Aorta (tissue), 5 donors: Measurements from ENCODE around the gene FBLN7. TPM values are rescaled to one million over a fixed set of nuclear protein-coding genes. Genes with fewer than 3 reads are reported as not detected.

Experiments
- ATAC-seq: fragments of 200-7000 bp; cut with Tn5 transposase; one replicate; pipeline ENCODE4 v1.9.1; 2022; ENCODE audit warnings: moderate library complexity; ENCODE audit not compliant: low FRiP score
- DNase-seq, 2 donors: peaks; one replicate each; pipeline ENCODE4 v3.0.0-alpha.2; 2020
- H3K27ac ChIP-seq, 2 donors: one replicate each; pipeline ENCODE4 v1.5.1; 2013; ENCODE audit warnings: low read length in 2 of 2, mild to moderate bottlenecking in 2 of 2, moderate library complexity in 2 of 2, control low read depth in 1 of 2, inconsistent platforms in 1 of 2, low read depth in 1 of 2
- H3K27me3 ChIP-seq, 2 donors: one replicate each; pipeline ENCODE4 v1.6.1; 2013; ENCODE audit warnings: control low read depth in 1 of 2, low read length in 1 of 2, mild to moderate bottlenecking in 1 of 2, moderate library complexity in 1 of 2; ENCODE audit not compliant: insufficient read depth in 2 of 2, control insufficient read depth in 1 of 2
- H3K36me3 ChIP-seq, 2 donors: one replicate each; pipeline ENCODE4 v1.6.1; 2013; ENCODE audit warnings: control low read depth in 1 of 2, low read length in 1 of 2, mild to moderate bottlenecking in 1 of 2; ENCODE audit not compliant: insufficient read depth in 2 of 2, control insufficient read depth in 1 of 2
- H3K4me1 ChIP-seq, 2 donors: one replicate each; pipeline ENCODE4 v1.6.1; 2013; ENCODE audit warnings: low read length in 2 of 2, control low read depth in 1 of 2, mild to moderate bottlenecking in 1 of 2, moderate library complexity in 1 of 2; ENCODE audit not compliant: insufficient read depth in 2 of 2, control insufficient read depth in 1 of 2
- H3K4me3 ChIP-seq, 2 donors: one replicate each; pipeline ENCODE4 v1.5.1; 2013; ENCODE audit warnings: low read length in 2 of 2, control low read depth in 1 of 2, mild to moderate bottlenecking in 1 of 2
- H3K9me3 ChIP-seq: one replicate; pipeline ENCODE4 v1.6.1; 2013; ENCODE audit warnings: mild to moderate bottlenecking, low read length; ENCODE audit not compliant: control insufficient read depth
- WGBS, 2 donors: extraction: QIAGEN DNeasy Blood & Tissue Kit; methylation state at CpG; one replicate each; pipeline ENCODE4 v1.1.7; 2013; 5-methylcytosine and 5-hydroxymethylcytosine counted together
- intact Hi-C, 2 donors: fragments of 100-400 bp; cut with DNase I; formaldehyde crosslinking; loops; one replicate each; pipeline versions ENCODE4 v1.14.2 to v1.15.0; 2022
- polyA plus RNA-seq, 2 donors: library from polyadenylated mRNA; stranded (reverse); fragments of 200-250 nt; gene quantifications; one replicate each; pipeline ENCODE4 v1.2.3, GENCODE V29; 2013
- total RNA-seq, 2 donors: library from RNA; stranded (reverse); fragmentation: NEBNext Ultra II Directional; extraction: Animal tissue kit (Norgen Biotek cat#: 25700); gene quantifications; one replicate each; pipeline ENCODE4 v1.2.1, GENCODE V29; 2021
- donor health status: healthy with polysubstance abuse.
- donor health status: Bipolar disorder and iron deficiency.
- donor health status: DM: no; HTN: no; CAD: no.
- donor health status: DM: no; HTN: no; CAD: no.
- donor health status: DM: yes; HTN: yes; CAD: no.

The FBLN7 gene
- total and polyA plus RNA-seq, 4 donors: 2.6 to 13.5 (median 5.3) TPM

DNA sequence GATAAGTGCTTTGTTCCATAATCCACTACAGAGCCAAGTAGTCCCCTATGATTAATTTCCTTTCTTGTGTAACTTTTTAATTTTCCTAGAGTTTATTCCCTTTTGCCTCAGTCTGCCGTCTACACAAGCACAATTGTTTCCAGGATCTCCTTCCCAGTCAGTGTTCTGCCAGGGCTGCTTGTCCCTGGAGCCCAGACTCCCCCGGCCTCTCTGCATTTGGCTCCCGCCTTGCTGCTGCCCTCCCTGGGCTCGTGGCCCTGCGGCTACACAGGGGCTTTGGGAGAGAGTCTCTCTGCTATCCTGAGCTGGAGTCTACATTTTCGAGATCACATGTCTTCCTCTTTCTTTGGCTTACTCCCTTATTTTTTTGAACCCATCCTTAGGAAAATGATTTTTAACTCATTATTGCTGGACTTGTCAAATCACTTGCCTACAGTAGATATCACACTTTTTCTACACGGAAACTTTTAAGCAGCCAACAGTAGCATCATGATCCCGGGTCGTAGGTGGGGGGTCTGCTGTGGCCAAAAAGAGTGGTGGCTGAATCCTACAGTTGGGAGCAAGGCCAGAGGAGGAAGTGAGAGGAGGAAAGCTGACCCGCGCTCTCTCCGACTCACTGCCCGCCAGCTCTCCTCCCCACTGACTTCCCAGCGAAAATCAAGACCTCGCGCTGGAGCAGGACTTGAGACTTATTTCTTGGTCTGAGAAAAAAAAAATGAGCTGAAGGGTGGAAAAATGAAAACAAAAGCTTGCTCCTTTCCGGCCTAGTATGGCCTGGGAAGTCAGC lies 9.4 kb downstream of the FBLN7 start:
- intact Hi-C loops: no loop called here
- H3K4me1 ChIP-seq: no peaks in the 10 kb centered on the region
- ATAC-seq (peak; percentile 72), DNase-seq (peak in 1 of 2 donors; percentile 71)
- no peaks in the 10 kb centered on the region for H3K27me3 ChIP-seq
- WGBS, 2 donors: 63 to 69% methylated on average over 17 of the region's 17 CpGs
- H3K4me3 ChIP-seq: no peak overlapping the region
- H3K36me3 ChIP-seq: no peaks in the 10 kb centered on the region
- H3K27ac ChIP-seq: no peak overlapping the region
- no peaks in the 10 kb centered on the region for H3K9me3 ChIP-seq

GRCh38 chr2:112148477-112148876 lies 10.3 kb downstream of the FBLN7 start:
- Histone ChIP-seq H3K36me3 (no peaks in the 10 kb centered on the region), H3K27ac (no peak overlapping the region), H3K27me3 (no peaks in the 10 kb centered on the region), H3K9me3 (no peaks in the 10 kb centered on the region), H3K4me1 (no peaks in the 10 kb centered on the region), H3K4me3 (no peak overlapping the region)
- DNase-seq: no peak
- WGBS, 2 donors: 64 to 69% methylated on average over 2 of the region's 2 CpGs
- intact Hi-C loops: no loop called here
- ATAC-seq: no peak

GRCh38 chr2:112149194-112149593 lies 11.0 kb downstream of the FBLN7 start:
- H3K27me3 ChIP-seq: no peaks in the 10 kb centered on the region
- no peak overlapping the region for H3K27ac ChIP-seq
- no peaks in the 10 kb centered on the region for H3K9me3 ChIP-seq
- intact Hi-C loops: no loop called here
- ATAC-seq: no peak
- no peak overlapping the region for H3K4me3 ChIP-seq
- no peaks in the 10 kb centered on the region for H3K4me1 ChIP-seq
- DNase-seq: no peak
- WGBS, 2 donors: 90 to 92% methylated on average over 5 of the region's 5 CpGs
- no peaks in the 10 kb centered on the region for H3K36me3 ChIP-seq

DNA sequence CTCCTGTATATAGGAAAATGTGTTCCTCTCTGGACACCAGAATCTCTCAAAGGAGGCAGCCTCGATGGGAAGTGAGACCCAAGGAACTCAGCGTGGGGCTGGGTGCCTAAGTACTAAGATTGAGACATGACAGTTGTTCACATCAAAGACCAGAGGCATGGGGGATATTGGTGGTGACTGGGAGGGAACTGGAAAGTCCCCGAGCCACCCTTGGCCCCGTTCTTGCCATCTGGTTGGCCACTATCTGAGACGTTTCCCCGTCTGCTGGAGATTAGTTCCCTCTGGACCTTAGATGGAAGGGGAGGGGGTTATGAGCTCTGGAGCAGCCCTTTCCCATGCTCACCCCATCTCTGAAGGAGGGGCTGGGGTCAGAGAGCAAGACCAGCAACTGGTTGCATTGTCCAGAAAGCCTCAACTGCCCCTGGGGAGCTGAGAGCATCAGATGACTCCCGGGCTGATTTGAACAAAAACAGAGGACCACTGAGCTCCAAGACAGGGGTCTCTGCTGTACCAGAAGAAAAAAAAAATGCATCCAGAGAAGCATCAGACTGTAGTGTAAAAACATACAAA lies 11.8 kb downstream of the FBLN7 start:
- no peak for ATAC-seq
- intact Hi-C loops: no loop called here
- 78 to 81% methylated on average over 7 of the region's 7 CpGs for WGBS, 2 donors
- no peaks in the 10 kb centered on the region for H3K4me1 ChIP-seq
- DNase-seq: no peak
- no peak overlapping the region for H3K4me3 ChIP-seq
- no peaks in the 10 kb centered on the region for H3K36me3 ChIP-seq
- no peaks in the 10 kb centered on the region for H3K9me3 ChIP-seq
- H3K27me3 ChIP-seq: no peaks in the 10 kb centered on the region
- H3K27ac ChIP-seq: no peak overlapping the region

- Histone ChIP-seq H3K9me3 (no peaks in the 10 kb centered on the region), H3K4me1 (no peaks in the 10 kb centered on the region), H3K36me3 (no peaks in the 10 kb centered on the region), H3K4me3 (no peak overlapping the region), H3K27me3 (no peaks in the 10 kb centered on the region), H3K27ac (no peak overlapping the region)
- intact Hi-C loops: no loop called here
- ATAC-seq (no peak), DNase-seq (no peak)
- 43 to 49% methylated on average over 5 of the region's 5 CpGs for WGBS, 2 donors
Measured at GRCh38 chr2:112150447-112150846, 12.3 kb downstream of the FBLN7 start.

DNA sequence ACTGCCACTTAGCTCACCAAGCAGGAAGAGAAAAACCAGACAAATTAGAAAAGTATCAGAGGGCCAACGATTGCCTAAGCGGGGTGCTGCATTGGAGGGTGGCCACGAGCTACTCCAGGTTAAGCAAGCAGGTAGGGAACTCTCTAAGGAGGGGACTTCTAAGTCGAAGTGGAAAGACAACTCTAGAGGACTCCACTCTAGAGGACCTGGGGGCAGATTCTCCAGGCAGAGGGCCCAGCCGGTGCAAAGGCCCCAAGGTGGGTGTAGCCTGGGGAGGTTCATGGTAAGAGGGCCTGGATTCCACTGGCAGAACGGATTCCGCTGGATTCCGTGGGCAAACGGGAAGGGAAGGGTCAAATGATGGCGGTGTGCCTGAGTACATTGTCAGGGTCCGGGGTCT lies 12.7 kb downstream of the FBLN7 start:
- DNase-seq: no peak
- no peak overlapping the region for H3K4me3 ChIP-seq
- H3K9me3 ChIP-seq: no peaks in the 10 kb centered on the region
- H3K36me3 ChIP-seq: no peaks in the 10 kb centered on the region
- WGBS, 2 donors: 89 to 90% methylated on average over 11 of the region's 11 CpGs
- intact Hi-C loops: no loop called here
- H3K27me3 ChIP-seq: no peaks in the 10 kb centered on the region
- no peak overlapping the region for H3K27ac ChIP-seq
- no peak for ATAC-seq
- H3K4me1 ChIP-seq: no peaks in the 10 kb centered on the region

GRCh38 chr2:112151271-112151670 lies 13.1 kb downstream of the FBLN7 start:
- no peak for DNase-seq
- H3K27ac ChIP-seq: no peak overlapping the region

DNA sequence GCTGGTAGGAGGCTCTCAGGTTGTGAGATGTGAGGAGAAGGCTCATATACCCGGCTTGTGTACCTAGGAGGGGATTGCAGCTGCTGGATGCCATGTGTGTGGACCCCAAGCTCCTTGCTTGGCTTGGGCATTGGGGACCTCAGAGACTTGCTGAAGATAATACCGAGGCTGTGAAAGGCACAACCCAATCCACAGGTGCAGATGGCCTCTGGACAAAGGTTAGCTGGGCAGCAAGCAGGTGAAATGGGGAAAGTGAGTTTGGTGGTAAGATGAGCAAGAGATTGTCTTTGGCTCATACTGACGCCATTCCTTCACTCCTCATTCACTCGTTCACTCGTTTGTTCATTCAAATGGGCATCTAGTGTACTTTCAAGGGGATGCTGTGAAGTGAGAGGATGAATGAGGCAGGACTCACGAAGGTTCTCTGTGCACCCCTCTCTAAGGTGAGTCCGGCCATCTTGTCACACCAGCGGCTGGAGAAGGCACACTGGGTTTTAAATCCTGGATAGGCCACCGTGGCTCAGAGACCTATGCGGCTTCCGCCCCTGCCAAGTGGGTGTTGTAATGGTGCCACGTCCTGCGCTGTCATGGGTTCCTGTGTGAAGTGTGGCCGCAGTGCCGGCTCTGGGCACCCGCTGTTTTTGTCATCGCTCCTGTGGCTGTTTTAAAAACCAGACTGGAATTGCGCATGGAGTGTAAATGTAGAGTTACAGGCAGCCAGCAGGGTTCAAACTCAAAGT lies 13.7 kb downstream of the FBLN7 start:
- Histone ChIP-seq H3K9me3 (no peaks in the 10 kb centered on the region), H3K27ac (no peak overlapping the region), H3K27me3 (no peaks in the 10 kb centered on the region), H3K36me3 (no peaks in the 10 kb centered on the region), H3K4me3 (no peak overlapping the region), H3K4me1 (no peaks in the 10 kb centered on the region)
- DNase-seq (no peak), ATAC-seq (no peak)
- intact Hi-C loops: no loop called here
- WGBS, 2 donors: 95 to 96% methylated on average over 18 of the region's 18 CpGs

More at GRCh38 chr2:112151271-112151670, 13.1 kb downstream of the FBLN7 start:
- intact Hi-C loops: no loop called here
- no peak for ATAC-seq
- H3K4me1 ChIP-seq: no peaks in the 10 kb centered on the region
- WGBS, 2 donors: 94 to 95% methylated on average over 5 of the region's 5 CpGs
- no peak overlapping the region for H3K4me3 ChIP-seq
- no peaks in the 10 kb centered on the region for H3K27me3 ChIP-seq
- H3K9me3 ChIP-seq: no peaks in the 10 kb centered on the region
- H3K36me3 ChIP-seq: no peaks in the 10 kb centered on the region
